ENCODE data around the gene SAP30BP. TPM values are rescaled to one million over a fixed set of nuclear protein-coding genes. Genes with fewer than 3 reads are reported as not detected.

The SAP30BP gene
- total RNA-seq, 1 experiment from 2014 or later = 96.4 TPM

DNA sequence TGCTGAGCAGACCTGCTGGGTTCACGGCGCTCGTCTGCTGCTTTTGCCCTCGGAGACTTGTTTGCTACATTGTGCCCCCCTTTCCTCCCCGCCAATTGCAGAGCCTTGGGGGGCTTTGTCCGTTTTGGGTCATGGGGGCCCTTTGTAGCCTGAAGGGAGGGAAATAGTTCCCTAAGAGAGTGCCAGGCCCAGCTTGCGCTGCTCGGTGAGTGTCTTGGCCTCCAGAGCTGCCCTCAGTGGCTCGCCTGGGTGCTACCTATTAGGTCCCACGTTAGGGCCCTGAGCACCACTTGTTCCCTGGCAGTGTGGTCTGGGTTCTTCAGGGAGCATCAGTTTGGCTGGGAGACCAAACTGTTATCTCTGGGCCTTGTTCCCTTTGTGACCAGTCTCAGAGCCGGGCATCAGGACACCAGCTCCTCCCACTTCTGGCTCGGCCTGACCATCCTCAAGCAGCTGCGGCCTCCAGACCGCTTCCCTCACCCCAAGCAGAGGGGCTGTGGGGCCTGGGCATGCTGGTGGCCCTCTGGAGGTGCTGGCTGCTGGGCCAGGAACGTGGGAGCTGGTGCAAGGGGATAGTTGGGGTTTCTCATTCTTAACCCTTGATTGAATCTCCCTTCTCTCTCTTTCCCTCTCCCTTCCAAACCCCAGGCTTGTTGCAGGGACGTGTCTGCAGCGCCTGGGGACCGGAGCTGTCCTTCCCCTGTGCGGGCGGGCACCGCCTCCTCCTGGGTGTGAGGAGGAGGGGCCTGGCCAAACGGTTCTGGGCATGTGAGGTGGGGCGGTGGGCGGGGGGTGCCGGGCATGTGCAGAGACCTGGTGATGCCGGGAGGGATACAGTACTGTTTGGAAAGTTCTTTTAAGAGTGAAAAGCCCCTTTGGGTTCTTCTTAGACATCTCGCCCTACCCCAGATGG lies 38.1 kb downstream of the SAP30BP start:
- no peaks in the 10 kb centered on the region for H3K9me3 Mint-ChIP-seq (ENCODE audit: low read depth, unreplicated experiment)
- TF ChIP-seq CTCF (IDR thresholded peaks at IDR 0.05; ENCODE audit: unreplicated experiment) = no peak
- no TSS peak for BruUV-seq (replicated peaks)
- peaks cover 61% of the 10 kb centered on the region for H3K36me3 Mint-ChIP-seq (ENCODE audit: insufficient read depth, unreplicated experiment)
- H3K27me3 Mint-ChIP-seq (ENCODE audit: unreplicated experiment) = no peaks in the 10 kb centered on the region
- peaks cover 40% of the 10 kb centered on the region for H3K4me1 Mint-ChIP-seq (ENCODE audit: low read depth, unreplicated experiment)
- CTCF ChIA-PET = interaction anchor here (1.9 to 2.4 kb wide), 2 partner anchors 14 to 16 kb away, joined by 6 to 17 read pairs; partner anchors contain the start of gene ITGB4
- DNase-seq = no peak
- H3K4me3 Mint-ChIP-seq (ENCODE audit: low read depth, unreplicated experiment) = no peak overlapping the region
- peak overlapping the region; percentile 27 for H3K27ac Mint-ChIP-seq (ENCODE audit: unreplicated experiment)
- intact Hi-C loops (cut with micrococcal nuclease; ENCODE audit: unreplicated experiment) = no loop called here

GRCh38 chr17:75706042-75706728 lies 39.0 kb downstream of the SAP30BP start:
- BruUV-seq (replicated peaks) = TSS peak; percentile 8
- H3K27ac Mint-ChIP-seq (ENCODE audit: unreplicated experiment) = peak overlapping the region; percentile 86
- intact Hi-C loops (cut with micrococcal nuclease; ENCODE audit: unreplicated experiment) = no loop called here

GRCh38 chr17:75707079-75707571 lies 40.0 kb downstream of the SAP30BP start:
- peaks cover 22% of the 10 kb centered on the region for H3K4me1 Mint-ChIP-seq (ENCODE audit: low read depth, unreplicated experiment)
- peak overlapping the region; percentile 47 for H3K4me3 Mint-ChIP-seq (ENCODE audit: low read depth, unreplicated experiment)
- H3K9me3 Mint-ChIP-seq (ENCODE audit: low read depth, unreplicated experiment) = no peaks in the 10 kb centered on the region
- TF ChIP-seq CTCF (IDR thresholded peaks at IDR 0.05; ENCODE audit: unreplicated experiment) = no peak
- CTCF ChIA-PET = interaction anchor here (0.6 to 2.4 kb wide), 9 partner anchors 9 to 74 kb away, joined by 3 to 17 read pairs (median 6); partner anchors contain the start of genes ITGB4 and SMIM5
- no TSS peak for BruUV-seq (replicated peaks)
- H3K27ac Mint-ChIP-seq (ENCODE audit: unreplicated experiment) = peak overlapping the region; percentile 86
- DNase-seq = peak; percentile 78
- no peaks in the 10 kb centered on the region for H3K27me3 Mint-ChIP-seq (ENCODE audit: unreplicated experiment)
- intact Hi-C loops (cut with micrococcal nuclease; ENCODE audit: unreplicated experiment) = no loop called here
- peaks cover 44% of the 10 kb centered on the region for H3K36me3 Mint-ChIP-seq (ENCODE audit: insufficient read depth, unreplicated experiment)

More at GRCh38 chr17:75706042-75706728, 39.0 kb downstream of the SAP30BP start:
- Mint-ChIP-seq H3K4me3 (ENCODE audit: low read depth, unreplicated experiment) (no peak overlapping the region), H3K27me3 (ENCODE audit: unreplicated experiment) (no peaks in the 10 kb centered on the region), H3K9me3 (ENCODE audit: low read depth, unreplicated experiment) (no peaks in the 10 kb centered on the region), H3K4me1 (ENCODE audit: low read depth, unreplicated experiment) (peaks cover 30% of the 10 kb centered on the region), H3K36me3 (ENCODE audit: insufficient read depth, unreplicated experiment) (peaks cover 53% of the 10 kb centered on the region)
- no peak for DNase-seq
- CTCF ChIA-PET = interaction anchor here (1.2 to 2.4 kb wide), 5 partner anchors 8 to 22 kb away, joined by 3 to 17 read pairs (median 7); partner anchors contain the start of gene ITGB4
- TF ChIP-seq CTCF (IDR thresholded peaks at IDR 0.05; ENCODE audit: unreplicated experiment) = no peak

DNA sequence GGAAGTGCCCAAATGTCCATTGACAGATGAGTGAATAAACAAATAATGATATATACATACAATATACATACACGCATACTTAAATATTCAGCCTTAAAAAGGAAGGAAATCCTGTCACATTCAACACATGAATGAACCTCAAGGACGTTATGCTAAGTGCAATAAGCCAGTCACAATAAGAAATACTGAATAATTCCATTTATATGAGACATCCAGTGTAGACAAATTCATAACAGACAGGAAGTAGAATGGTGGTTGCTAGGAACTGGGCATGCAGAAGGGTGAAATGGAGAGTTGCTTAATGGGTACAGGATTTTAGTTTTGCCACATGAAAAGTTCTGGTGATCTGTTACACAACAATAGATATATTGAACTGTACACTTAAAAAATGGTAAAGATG lies 45.3 kb downstream of the SAP30BP start:
- no peak for DNase-seq
- H3K4me1 Mint-ChIP-seq (ENCODE audit: low read depth, unreplicated experiment) = peaks cover 3% of the 10 kb centered on the region
- no peaks in the 10 kb centered on the region for H3K9me3 Mint-ChIP-seq (ENCODE audit: low read depth, unreplicated experiment)
- H3K36me3 Mint-ChIP-seq (ENCODE audit: insufficient read depth, unreplicated experiment) = peaks cover 10% of the 10 kb centered on the region
- H3K27ac Mint-ChIP-seq (ENCODE audit: unreplicated experiment) = no peak overlapping the region
- CTCF ChIA-PET = no interaction called here
- H3K4me3 Mint-ChIP-seq (ENCODE audit: low read depth, unreplicated experiment) = no peak overlapping the region
- no peaks in the 10 kb centered on the region for H3K27me3 Mint-ChIP-seq (ENCODE audit: unreplicated experiment)
- BruUV-seq (replicated peaks) = no TSS peak
- intact Hi-C loops (cut with micrococcal nuclease; ENCODE audit: unreplicated experiment) = no loop called here
- no peak for TF ChIP-seq CTCF (IDR thresholded peaks at IDR 0.05; ENCODE audit: unreplicated experiment)

Data from Calu3 (cell line).